NCI-H128 (cell line): ENCODE measurements around the gene WNT5A.

ENCODE experiments used
- DNase-seq: peaks from one replicate; lab custom pipeline; 2025; ENCODE audit not compliant: unreplicated experiment; lab: John Stamatoyannopoulos, UW

WNT5A gene

DNA sequence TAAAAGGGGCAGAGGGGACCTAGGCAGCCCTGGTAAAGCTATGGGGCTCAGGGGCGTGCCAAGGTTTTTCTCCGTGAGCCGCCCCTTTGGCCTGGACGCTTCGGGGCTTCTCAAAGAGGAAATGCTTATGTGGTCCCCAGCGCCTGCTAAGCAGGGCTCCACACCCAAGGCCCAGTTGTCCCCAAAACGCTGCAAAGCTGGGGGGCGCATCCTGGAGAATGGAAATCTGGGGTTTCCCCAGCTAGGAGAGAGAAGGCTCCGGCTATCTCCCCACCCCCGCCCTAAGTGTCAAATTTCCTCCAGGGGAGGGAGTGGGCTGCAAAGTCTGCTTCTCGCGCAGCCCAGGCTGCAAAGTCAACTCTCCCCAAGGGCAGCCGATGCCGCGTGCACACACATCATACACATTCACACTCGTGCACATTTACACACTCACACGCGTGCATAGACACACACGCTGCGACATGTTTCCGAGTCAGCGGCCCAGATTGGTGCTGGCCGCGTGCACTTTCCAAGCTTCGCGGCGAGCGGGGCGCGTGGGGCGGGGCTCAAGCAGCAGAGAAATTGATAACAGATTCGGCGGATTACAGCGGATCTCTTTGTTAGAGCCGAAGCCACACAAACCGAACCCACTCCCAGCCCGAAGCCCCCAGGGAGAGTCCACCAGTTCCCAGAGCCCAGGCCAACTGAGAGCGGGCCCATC, 4.5 kb downstream of the WNT5A start:
- no peak for DNase-seq

GRCh38 chr3:55481744-55482495, 5.2 kb downstream of the WNT5A start:
- no peak for DNase-seq

GRCh38 chr3:55480911-55481743, 6.0 kb downstream of the WNT5A start:
- DNase-seq = no peak

DNA sequence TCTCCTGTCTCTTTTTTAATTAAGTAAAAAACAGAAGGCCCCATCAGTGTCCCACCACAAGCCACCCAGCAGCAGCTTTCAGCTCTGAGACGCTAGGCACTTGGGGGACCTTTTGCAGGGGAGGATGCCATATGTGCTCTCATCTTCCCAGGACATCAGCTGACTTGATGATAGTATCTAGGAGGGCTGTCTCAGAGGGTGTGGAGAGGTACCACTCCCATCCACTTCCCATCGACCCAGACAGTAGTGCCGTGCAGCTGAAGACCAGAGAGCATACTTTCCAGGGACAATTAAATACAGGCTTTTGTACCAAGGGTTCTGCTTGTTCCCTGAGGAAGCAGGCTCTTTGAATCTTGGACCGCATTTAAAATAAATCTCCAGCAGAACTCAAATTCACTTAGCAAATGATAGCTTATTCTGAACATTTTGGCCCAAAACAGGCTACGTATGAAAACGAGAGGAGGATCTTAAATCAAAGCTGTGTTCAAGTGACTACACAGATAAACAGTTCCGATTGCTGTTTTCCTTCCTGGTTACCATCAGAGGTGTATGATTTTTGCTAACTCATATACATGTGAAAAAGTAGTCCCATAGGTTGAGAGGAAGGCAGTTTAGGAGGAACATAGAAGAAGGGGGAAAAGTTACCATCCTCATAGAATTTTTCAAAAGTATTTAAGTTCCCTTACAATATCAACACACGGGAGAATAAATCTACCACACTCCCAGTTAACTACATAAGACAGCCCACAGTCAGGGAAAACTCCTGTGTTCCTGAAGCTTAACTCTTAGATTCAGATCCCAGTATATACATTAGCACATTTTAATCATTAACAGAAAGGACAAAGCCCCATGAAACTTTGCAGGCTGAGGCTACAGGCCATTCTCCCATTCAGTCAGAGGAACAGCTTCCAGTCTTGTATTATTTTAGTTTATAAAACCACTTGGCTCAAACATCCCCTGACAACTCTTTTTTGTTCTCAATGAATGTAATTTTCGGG, 9.5 kb downstream of the WNT5A start:
- DNase-seq = no peak

DNA sequence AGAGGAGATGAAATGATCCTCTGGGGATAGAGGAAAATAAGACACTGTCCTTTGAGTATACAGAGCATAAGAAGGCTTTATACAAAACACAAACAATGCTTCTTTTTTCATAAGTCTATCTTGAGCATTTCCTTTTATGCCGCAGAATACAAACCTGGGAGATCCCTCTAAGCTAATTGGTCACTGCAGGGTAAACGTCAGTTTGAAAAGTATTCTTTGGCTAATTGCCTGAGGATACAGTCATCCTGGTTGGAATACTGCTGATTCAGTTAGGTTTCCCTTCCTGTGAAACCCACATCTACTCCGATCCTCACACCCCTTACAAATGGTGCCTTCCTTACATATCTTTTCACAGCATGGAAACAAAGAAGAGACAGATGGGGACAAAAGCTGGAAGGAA, 10.6 kb downstream of the WNT5A start:
- DNase-seq = no peak

- no peak for DNase-seq
Observed at GRCh38 chr3:55474213-55474632, 12.9 kb downstream of the WNT5A start.

- DNase-seq = no peak
Observed at GRCh38 chr3:55473788-55474187, 13.3 kb downstream of the WNT5A start.

DNA sequence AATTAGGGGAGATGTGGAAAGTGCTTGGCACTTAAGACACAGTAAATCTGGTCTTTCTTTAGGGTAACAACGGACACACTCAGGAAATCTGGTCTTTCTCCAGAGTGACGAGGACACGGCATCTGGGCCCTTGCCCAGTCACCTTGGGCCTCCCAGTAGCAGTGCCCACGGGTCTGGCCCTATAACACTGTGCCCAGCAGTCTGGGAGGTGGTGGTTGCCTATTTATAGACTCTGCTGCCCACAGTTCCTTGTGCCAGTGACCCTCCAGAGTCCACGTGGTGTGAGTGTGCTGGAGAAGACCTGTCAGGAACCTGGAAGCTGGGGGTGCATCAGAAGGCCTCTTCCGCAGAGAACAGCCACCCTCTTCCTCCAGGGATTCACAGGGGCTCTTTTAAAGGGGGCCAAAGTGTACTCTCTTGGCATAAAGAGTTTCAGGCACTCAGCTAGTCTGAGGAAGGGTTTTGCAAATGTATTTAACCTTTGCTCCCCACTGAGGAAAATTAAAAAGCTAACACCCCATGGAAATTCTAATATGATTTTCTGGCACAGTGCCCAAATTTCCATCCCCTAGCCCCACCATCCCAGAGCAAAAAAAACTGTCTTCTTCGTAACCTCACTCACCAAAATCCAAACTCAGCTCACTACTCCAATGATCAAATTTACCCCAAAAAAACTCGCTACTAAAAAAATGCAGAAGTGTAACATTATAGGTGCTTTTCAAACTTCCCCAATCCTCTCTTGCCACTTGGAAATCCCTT, 15.4 kb downstream of the WNT5A start:
- no peak for DNase-seq

DNA sequence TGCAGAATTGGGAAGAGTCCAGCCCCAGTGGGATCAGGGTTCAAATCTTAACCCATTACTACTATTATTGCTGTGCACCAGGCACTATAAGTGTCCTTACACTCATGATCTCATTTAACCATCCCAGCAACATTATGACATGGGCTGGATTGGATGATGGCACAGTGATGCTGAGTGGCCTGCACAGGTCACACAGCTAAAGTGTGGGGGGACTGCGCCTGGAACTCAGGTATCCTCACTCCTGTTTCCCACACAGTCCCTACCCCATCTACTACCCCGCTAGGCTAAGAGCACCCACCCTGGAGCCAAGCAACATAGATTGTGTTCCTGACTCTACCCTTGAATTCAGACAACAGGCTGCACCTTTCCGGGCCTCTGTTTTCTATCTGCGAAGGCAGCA, 16.0 kb downstream of the WNT5A start:
- DNase-seq = no peak

- no peak for DNase-seq
Observed at GRCh38 chr3:55469957-55470526, 17.1 kb downstream of the WNT5A start.

GRCh38 chr3:55468251-55468650, 18.9 kb downstream of the WNT5A start:
- no peak for DNase-seq

DNA sequence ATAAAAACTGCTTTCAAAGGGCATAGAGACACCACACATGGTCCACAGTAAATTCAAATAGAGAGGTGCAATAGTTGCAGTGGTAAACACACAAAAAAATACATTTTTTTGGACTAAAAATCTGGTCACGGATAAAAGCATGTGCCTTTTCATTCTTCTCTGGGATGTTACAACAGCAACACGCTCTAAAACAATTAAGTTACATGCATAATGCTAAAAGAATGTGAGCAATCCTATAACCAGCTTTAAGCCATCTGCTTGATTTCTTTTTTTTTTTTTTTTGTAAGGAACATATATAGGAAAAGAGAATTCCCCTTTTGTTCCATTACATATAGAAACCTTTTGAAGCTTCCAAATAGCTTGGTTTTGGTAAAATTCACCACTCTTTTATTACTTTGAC, 20.0 kb downstream of the WNT5A start:
- no peak for DNase-seq

DNA sequence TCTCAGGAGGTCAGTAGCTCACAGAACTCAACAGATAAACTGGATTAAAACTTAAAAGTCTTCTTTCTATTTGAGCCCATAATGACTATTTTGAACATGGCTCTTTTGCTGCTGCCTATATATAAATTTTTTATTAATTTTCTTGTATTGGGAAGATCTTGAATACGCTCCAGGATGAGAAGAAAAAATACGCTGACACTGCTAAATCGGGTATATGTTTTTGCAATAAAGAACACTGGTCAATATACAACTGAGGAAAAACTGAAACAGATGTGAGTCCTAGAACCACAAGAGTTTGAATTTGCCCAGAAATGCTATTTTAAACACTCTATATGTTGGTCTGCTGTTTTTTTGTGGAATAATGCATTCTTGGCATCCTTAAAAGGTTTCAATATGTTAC, 20.6 kb downstream of the WNT5A start:
- no peak for DNase-seq

DNA sequence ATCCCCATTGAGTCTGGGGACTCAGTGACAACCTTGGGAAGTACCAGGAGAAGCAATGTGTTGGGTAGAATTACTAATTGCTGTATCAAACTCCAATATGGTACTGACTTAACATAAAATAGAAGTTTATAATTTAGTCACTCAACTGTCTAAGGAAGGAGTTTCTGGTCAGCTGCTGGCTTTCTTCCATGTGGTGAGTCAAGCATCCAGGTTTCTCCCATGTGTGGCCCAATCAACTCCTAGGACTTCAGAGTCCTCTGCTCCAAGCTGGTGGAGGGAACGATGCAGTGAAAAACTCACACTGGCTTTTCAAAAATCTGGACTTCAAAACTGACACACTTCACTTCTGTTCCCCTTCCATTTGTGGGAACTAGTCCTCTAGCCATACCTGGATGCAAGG, 25.2 kb downstream of the WNT5A start:
- DNase-seq = no peak

DNA sequence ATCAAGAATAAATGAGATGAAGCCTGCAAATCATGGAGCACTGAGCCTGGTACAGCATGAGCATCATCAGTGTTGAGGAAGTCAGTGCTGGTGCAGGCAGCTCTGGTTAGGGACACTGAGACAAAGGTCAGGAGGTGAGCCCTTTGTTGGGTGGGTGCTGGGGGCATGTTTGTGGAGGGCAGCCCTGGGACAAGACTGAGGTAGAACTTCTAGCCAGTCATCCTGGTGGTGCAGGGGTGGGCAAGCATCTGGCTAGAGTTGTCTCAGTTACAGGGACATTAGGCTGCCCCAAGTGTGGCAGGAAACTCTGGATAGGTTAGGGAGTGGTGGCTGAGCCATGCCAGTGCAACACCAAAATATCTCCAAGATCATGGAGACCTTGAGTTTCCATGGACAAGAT, 27.3 kb downstream of the WNT5A start:
- no peak for DNase-seq

- no peak for DNase-seq
Observed at GRCh38 chr3:55458181-55458790, 28.8 kb downstream of the WNT5A start.

- no peak for DNase-seq
Observed at GRCh38 chr3:55455915-55456314, 31.2 kb downstream of the WNT5A start.

- DNase-seq = no peak
Observed at GRCh38 chr3:55454611-55455010, 32.5 kb downstream of the WNT5A start.

DNA sequence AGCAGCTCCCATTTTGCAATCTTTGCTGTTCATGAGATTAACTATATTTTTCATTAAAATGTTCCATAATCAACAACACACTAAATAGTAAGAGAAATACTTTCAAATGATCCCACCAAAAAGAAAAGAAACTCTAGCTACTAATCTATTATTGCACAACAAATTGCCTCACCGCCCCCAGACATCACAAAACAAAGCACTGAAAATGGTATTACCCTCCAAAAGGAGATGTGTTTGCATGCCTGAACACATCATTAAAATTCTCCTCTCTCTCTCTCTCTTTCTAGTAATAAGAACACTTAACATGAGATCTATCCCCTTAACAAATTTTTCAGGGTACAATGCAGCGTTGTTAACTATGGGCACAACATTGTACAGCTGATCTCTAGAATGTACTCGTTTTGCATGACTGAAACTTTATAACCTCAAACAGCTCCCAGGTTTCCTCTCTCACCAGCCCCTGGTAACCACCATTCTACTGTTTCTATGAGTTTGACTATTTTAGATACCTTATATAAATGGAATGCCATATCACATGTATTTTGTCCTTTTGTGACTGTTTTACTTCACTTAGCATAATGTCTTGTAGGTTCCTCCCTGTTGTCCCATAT, 33.1 kb downstream of the WNT5A start:
- no peak for DNase-seq
